GM19025 (cell line): ENCODE measurements around the gene PDE11A.

Source experiments
- ATAC-seq: cut with Tn5 transposase; IDR thresholded peaks from one replicate; pipeline ENCODE4 v1.9.1; 2021; ENCODE audit warnings: mild to moderate bottlenecking, low read depth, moderate library complexity; ENCODE audit not compliant: unreplicated experiment

PDE11A gene

GRCh38 chr2:177930916-177931315, 141.7 kb downstream of the PDE11A start:
- no peak for ATAC-seq

DNA sequence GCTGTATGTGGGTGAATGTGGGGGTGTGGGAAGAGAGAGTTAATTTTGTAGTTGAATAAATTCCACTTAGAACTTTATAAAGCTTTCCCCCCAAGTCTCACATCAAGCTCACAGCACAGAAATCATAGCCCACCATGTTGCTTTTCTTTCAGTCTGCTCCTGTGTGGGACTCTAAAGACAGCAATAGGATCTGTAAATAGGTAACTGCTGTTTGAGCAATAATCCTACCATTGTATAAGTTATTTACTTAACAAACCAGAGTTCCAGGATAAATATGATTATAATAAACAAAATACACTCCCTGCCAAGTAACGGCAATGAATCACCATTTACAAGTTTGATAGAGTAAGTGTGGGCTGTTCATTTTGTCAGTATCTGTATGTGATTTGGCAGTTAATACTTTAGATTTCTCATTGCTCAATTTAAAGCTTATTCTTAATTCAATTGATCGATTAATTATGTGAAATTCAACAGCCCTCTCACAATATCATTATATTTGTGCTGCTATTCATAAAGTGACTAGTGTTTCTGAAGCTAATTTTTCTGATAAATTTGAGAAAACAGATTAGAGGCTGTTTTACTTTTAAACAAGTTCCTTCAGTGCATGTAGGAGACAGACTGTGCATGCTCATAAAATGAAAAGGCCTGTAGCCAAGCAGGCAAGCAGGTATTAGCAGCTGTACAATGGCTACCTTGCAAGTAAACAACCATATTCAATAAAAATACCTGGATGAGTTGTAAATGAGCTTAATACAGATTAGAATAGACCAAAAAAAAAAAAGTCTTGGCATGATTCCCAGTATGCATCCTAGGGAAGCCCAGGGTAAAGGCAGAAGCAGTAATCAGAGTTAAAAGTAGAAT, 142.7 kb downstream of the PDE11A start:
- no peak for ATAC-seq

DNA sequence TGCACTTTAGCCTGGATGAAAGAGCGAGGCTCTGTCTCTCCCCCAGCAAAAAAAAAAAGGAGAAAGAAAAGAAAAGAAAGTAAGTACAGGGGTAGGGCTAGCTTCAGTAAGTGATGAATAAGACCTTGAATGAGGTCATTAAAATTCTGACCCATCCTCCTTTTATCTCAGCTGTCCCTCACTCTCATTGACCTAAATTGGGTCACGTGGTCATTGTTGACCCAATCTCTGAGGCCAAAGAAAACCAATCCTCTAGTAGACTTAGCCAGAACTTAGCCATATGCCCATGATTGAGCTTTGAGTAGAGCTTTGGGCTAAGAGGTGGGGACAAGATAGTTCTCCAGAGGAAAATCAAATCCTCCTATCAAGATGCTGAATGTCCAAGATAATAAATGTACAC, 149.3 kb downstream of the PDE11A start:
- no peak for ATAC-seq

DNA sequence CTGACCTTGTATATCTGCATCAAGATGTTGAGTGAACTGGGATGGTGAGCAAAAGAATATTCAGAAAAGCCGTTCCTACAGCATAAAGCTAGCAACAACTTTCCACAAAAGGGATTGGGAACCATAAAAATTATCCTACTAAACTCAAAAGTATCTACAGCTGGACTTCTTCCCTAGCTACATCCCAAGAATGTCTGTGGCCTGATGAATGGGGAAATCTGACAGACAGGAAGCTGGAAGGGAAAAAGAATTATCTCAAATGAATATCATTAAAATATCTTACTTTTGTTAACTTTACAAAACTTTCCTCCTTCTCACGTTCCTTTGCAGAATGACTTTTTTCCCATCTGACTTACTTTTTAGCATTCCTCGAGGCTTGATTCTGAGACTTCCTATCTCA, 150.9 kb downstream of the PDE11A start:
- no peak for ATAC-seq

- no peak for ATAC-seq
These were observed 155.4 kb downstream of the PDE11A start for GRCh38 chr2:177917169-177917568.

GRCh38 chr2:177916342-177916741, 156.2 kb downstream of the PDE11A start:
- no peak for ATAC-seq

DNA sequence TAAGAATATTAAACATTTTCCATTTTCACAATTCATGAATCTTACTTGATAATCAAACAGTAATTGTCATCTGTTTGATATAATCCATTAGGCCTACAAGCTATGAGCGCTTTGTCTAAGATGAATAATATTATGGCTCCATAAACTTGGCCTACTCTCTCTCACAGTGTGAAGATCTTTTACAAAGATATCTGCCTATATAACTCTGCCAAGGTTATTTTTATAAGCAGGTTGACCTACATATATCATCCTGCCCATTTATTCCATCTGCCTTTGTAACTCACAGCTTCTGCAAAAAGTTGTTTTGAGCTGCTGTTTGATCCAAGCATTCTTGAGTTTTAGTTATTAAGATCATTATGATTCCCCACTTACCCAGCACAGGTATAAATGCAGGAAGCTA, 158.3 kb downstream of the PDE11A start:
- no peak for ATAC-seq

- ATAC-seq, result no peak
These were observed 162.6 kb downstream of the PDE11A start for GRCh38 chr2:177909962-177910361.

- ATAC-seq, result no peak
These were observed 163.8 kb downstream of the PDE11A start for GRCh38 chr2:177908824-177909223.

DNA sequence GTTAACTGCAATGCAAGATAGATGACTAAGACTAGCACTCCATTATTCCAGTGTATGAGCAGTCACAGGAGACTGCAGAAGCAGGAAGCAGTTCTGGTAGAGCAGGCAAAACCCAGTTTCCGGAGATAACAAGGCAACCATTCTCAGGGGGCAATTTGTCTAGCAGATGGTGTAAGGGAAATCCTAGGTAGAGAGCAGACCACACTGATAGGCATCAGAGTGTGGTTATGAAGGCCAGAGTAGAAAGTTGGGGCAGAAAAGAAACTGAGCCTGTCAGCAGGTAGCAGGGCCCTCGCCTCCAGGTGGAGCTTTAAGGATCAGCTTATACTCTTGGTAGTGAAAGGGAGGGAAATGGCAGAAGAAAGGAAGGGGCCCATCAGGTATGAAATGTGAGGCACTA, 164.4 kb downstream of the PDE11A start:
- no peak for ATAC-seq

DNA sequence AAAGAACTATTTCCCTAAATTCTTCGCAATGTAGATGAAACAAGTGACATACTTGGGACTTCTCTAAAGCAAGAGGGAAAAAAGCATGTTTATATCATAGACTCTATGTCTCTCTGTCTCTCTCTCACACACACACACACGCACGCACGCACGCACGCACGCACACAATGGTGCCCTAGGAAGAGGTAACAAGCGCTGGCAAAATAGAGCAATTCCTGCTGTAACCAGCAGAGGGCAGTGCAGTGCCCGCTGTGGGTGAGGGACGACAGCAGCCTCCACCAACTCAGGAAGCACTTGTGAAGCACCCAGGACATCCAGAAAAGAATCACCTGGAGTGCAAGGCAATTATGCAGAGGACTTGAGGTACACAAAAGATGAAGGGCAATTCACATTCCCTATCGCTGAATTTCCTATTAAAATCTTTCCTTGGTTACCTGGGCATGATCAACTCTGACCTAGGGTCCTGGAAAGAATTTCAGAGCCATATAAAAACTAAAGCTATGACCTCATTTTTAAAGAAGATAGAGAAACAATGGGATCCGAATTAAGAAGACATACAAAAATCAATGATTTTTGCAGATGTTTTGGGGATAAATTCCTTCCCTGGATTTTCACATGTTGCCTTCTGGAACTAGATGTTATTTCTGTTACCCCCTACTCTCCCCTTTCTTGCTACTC, 166.4 kb downstream of the PDE11A start:
- ATAC-seq, result peak; percentile 88

GRCh38 chr2:177905640-177906039, 166.9 kb downstream of the PDE11A start:
- ATAC-seq, result no peak

DNA sequence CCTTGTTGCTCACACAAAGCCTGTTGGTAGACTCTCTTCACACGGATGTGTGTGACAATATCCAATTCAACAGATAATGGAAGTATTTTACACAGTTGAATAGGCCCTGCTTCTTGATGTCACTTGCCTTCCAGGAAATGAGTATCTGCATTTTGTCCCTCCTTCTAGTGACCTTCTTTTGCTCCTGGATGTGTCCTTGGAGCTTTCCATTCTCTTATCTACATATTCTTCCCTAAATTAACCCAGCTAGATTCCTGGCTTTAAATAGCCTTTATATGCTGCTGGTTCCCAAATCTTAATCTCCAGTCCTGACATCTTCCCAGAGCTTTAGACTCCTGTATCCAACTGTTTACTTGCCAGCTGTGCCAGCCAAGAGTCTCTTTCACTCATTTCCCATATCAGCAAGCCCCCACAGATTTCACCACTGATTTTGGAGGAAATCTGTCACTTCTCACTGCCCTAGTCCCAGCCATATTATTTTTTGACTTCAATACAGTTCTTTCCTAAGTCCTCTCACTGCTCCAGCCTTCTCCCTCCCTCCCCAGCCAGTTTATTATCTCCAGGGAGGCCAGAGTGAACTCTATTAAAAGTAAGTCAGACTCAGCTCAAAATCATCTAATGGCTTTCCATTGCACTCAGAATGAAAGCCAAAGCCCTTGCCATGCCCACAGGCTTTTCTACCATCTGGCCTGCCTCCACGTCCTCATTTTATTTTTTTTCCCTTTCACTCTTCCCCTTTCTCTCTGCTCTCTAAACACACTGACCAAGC, 170.0 kb downstream of the PDE11A start:
- no peak for ATAC-seq

DNA sequence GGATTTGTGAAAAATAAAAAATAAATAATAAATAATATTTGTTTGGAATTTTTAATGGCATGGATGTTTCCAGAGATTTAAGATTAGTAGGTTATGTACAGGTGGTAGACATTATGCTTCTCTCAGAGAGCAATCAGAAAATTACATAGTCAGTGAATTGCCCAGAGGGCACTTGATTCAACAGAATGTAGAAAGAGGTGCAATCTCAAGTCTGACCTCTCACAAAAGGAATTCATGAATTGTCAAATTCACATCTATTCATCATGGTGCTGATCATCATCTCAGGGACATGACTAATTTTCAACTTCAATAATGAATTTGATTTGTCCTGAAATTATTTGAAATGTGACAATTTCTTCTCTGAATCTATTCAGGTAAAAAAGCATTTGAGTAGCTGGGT, 172.5 kb downstream of the PDE11A start:
- no peak for ATAC-seq

DNA sequence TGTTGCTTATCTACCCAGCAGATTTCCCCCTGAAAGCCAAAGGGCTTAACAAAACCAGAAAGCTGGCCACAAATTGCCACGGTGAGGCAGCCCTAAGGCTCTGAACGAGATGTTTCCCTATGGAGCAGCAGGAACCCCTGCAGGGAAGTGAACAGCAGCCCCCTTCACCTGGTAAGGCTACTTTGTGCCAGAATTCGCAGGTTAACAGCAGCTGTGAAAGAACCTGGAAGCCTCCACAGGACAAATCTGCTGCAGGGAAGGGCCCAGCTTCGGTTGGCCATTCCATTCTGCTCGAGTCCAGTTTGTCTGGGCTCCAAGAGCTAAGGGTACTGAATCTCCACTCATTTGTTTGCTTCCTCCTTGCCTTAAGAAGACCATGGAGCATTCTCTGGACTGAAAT, 175.3 kb downstream of the PDE11A start:
- ATAC-seq, result no peak

DNA sequence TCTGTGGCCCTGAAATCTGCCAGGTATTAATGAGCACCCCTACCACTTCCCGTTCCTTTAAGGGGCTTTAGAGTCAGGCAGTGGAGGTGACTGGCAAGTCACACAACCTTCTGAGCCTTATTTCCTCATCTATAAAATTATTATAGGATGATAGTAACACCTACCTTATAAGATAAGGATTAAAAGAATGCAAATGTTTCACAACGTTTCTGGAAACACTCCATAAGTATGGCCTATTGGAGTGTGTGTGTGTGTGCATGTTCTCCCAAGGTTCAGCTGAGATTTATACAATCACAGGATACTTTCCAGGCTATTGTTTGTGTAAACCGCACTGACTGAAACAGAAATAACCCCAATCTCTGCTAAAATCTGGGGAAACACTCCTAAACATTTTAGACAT, 176.0 kb downstream of the PDE11A start:
- no peak for ATAC-seq

GRCh38 chr2:177894546-177894945, 178.0 kb downstream of the PDE11A start:
- ATAC-seq, result no peak

DNA sequence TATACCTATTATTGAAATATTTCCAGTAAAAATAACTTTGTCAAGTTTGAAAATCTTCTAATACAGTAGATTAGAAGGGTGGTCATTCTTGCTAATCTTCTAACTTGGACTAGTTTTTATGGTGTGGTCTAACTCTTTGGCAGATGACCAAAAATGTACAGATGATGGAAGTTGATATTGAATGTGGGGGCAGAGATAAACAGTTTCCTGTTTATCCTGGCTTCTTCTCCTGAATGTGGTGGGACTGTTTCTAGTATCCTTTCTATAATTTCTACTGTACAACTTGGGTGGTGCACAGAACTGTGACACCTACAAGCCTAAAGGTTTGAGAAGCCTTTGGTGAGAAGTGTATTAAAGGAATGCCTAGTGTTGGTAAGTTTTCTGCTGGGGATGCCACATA, 178.7 kb downstream of the PDE11A start:
- ATAC-seq, result no peak

DNA sequence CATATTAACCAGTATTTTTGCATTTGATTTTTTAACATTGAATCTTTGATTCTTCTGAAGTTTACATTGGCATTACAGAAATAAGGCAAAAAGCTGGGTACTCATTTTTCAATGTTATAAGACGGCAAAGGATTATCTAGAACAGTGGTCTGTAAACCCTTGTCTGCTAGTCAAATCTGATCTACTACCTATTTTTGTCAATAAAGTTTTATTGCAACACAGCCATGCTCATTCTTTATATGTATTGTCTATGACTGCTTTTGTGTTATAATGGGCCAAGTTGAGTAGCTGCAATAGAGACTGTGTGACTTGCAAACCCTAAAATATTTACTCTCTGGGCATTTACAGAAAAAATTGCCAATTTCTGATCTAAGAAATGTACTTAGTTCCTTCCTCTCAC, 181.0 kb downstream of the PDE11A start:
- ATAC-seq, result no peak

DNA sequence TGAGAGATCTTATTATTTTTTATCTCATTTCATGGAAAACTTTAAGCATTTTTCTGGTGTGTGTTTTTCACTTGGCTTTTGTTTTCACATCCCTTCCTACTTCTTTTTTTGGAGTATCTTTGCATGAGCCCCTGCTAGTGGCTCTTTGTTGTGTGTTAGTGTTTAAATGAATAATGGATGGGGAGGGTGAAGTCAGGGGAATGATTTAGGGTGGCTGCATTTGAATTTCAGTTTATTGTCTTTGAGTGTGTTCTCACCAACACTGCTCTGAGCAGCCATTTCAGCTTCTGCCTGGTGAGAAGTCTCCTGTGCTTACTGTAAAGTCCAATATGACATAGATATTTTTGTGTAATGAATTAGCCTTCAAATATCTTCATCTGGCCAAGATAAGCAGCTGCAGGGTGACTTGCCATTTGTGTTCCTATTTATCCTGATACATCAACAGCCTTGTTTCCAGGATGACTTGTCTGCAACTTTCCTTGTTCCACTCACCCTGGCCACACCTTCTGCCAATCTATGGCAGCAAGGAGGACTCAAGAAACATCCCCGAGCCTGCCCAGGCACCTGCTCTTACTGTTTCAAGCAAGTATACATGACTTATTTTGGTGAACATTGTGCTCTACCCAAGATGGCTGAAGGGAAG, 182.6 kb downstream of the PDE11A start:
- no peak for ATAC-seq

GRCh38 chr2:177888581-177888980, 184.0 kb downstream of the PDE11A start:
- ATAC-seq, result no peak
